Activated CD8-positive, alpha-beta memory T cell treated with anti-CD3 and anti-CD28 coated beads, Interleukin-2, amount 50 U/mL, for 1 hour (primary cell): ENCODE data around the gene SMARCAL1.

Experiments used
- DNase-seq: peaks from one replicate; pipeline ENCODE4 v3.0.0-alpha.2; 2020; ENCODE audit errors: extremely low read depth

Gene SMARCAL1

GRCh38 chr2:216426938-216427337, 14.7 kb downstream of the SMARCAL1 start:
- DNase-seq = no peak

- no peak for DNase-seq
Observed at GRCh38 chr2:216428618-216429350, 16.5 kb downstream of the SMARCAL1 start.

- DNase-seq = no peak
Observed at GRCh38 chr2:216429428-216429827, 17.1 kb downstream of the SMARCAL1 start.

GRCh38 chr2:216430811-216431530, 18.7 kb downstream of the SMARCAL1 start:
- DNase-seq = no peak

GRCh38 chr2:216431531-216431856, 19.2 kb downstream of the SMARCAL1 start:
- DNase-seq = no peak

GRCh38 chr2:216436383-216436782, 24.1 kb downstream of the SMARCAL1 start:
- DNase-seq = no peak

GRCh38 chr2:216441308-216442010, 29.2 kb downstream of the SMARCAL1 start:
- no peak for DNase-seq

- DNase-seq = no peak
Observed at GRCh38 chr2:216445501-216445900, 33.2 kb downstream of the SMARCAL1 start.

- DNase-seq = no peak
Observed at GRCh38 chr2:216446343-216446742, 34.1 kb downstream of the SMARCAL1 start.

GRCh38 chr2:216447293-216447692, 35.0 kb downstream of the SMARCAL1 start:
- no peak for DNase-seq

GRCh38 chr2:216448829-216449228, 36.5 kb downstream of the SMARCAL1 start:
- no peak for DNase-seq

- DNase-seq = no peak
Observed at GRCh38 chr2:216450346-216450745, 38.1 kb downstream of the SMARCAL1 start.

- DNase-seq = no peak
Observed at GRCh38 chr2:216450784-216451183, 38.5 kb downstream of the SMARCAL1 start.

- DNase-seq = no peak
Observed at GRCh38 chr2:216453955-216454614, 41.8 kb downstream of the SMARCAL1 start.

- no peak for DNase-seq
Observed at GRCh38 chr2:216463148-216463547, 50.9 kb downstream of the SMARCAL1 start.

GRCh38 chr2:216464104-216464720, 51.9 kb downstream of the SMARCAL1 start:
- no peak for DNase-seq

GRCh38 chr2:216465579-216466195, 53.4 kb downstream of the SMARCAL1 start:
- DNase-seq = no peak

GRCh38 chr2:216467845-216468244, 55.6 kb downstream of the SMARCAL1 start:
- no peak for DNase-seq

GRCh38 chr2:216469661-216470060, 57.4 kb downstream of the SMARCAL1 start:
- DNase-seq = no peak

- no peak for DNase-seq
Observed at GRCh38 chr2:216473187-216473586, 60.9 kb downstream of the SMARCAL1 start.

GRCh38 chr2:216474925-216475670, 62.8 kb downstream of the SMARCAL1 start:
- DNase-seq = no peak
